22Rv1 (cell line): ENCODE data around the gene ACOXL.

ENCODE experiments used
- H3K27ac ChIP-seq: fragments of 450-650 bp; 2 replicates; pipeline ENCODE4 v1.5.1; 2017
- CTCF ChIP-seq: fragments of 450-650 bp; IDR thresholded peaks from 2 replicates; pipeline ENCODE4 v1.5.1; 2017; ENCODE audit warnings: mild to moderate bottlenecking
- ZFX ChIP-seq: fragments of 450-650 bp; IDR thresholded peaks from 2 replicates; pipeline ENCODE4 v1.6.1; 2017; ENCODE audit warnings: antibody characterized with exemption, borderline replicate concordance

Gene ACOXL

GRCh38 chr2:110747522-110748488, 15.4 kb downstream of the ACOXL start:
- H3K27ac ChIP-seq = no peak overlapping the region
- TF ChIP-seq ZFX (no peak), CTCF (no peak)

GRCh38 chr2:110748489-110748867, 16.1 kb downstream of the ACOXL start:
- TF ChIP-seq CTCF (no peak), ZFX (no peak)
- no peak overlapping the region for H3K27ac ChIP-seq

- TF ChIP-seq ZFX (no peak), CTCF (no peak)
- H3K27ac ChIP-seq = no peak overlapping the region
Measured at GRCh38 chr2:110751642-110752041, 19.3 kb downstream of the ACOXL start.

- H3K27ac ChIP-seq = no peak overlapping the region
- no peak for TF ChIP-seq CTCF
- no peak for TF ChIP-seq ZFX
Measured at GRCh38 chr2:110752871-110753270, 20.5 kb downstream of the ACOXL start.

- H3K27ac ChIP-seq = no peak overlapping the region
- TF ChIP-seq ZFX (no peak), CTCF (peak; percentile 77)
Measured at GRCh38 chr2:110755491-110756078, 23.2 kb downstream of the ACOXL start.

- no peak for TF ChIP-seq CTCF
- TF ChIP-seq ZFX = no peak
- H3K27ac ChIP-seq = no peak overlapping the region
Measured at GRCh38 chr2:110759411-110759810, 27.0 kb downstream of the ACOXL start.

- TF ChIP-seq ZFX (no peak), CTCF (no peak)
- no peak overlapping the region for H3K27ac ChIP-seq
Measured at GRCh38 chr2:110764931-110765330, 32.6 kb downstream of the ACOXL start.
